Measurements from ENCODE around the gene WNT3.

Gene WNT3

DNA sequence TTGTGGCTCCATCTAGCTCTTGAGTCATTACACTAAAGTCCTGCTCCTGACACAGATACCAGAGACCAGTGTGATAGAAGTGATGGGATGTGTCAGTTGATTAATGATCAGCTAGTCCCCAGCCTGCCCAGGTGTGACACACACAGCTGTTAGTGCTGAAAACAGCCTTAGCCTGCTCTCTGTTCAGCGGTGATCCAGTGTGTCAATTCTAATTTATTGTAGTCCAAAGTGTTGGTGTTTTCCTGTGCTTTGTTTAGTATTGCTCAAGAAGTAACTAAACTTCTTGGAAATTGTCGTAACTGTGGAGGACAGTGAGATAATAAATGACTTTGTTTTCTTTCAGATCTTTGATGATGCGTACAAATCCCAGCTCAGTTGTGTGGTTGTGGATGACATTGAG is 92.3 kb downstream of the WNT3 start:
- DNase-seq, result no peak

DNA sequence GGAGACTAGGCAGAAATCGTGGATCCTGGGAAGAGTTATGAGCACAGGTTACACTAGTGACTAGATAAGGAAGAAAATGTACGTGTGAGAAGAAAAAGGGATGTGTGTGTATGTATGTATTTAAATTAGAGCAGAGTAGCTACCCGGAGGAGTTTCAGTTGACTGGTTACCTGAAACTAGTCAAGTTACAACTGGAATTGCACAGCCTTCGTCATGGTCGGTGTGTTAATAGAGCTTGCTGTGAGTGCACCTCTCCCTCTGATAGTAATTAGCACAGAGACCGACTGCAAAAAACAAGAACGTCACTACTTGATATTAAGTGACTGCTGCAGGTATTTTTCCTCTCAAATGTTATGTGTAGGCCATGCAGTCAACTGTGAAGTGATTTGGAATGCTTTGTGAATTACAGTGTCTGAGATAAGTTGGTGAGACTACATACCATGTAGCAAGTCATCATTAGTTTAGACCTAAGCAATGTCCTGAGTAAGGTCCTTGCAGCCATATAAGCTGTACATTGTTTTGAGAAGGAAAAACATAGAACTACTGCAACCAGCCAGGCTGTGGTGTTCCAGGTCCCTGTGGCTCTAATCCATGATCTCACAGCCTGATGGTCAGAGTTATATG is 95.7 kb downstream of the WNT3 start:
- DNase-seq, result no peak

DNA sequence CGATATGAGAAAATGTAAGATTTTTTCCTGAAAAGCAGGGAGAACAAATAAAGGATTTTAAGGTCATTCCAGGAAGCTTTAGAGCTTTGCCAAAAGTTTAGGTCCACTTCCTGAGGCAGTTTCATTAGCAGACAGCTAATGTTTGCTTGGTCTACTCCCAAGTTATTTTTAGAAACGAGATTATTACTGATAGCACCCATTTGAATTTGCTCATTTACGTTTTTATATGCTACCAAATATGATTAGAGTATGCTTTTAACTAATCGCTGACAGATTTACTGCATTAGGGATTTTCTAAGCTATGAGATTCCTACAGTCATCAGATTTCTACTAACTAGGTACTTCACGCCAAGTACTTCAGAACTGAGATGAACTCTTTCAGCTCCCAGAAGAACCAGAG is 98.1 kb downstream of the WNT3 start:
- DNase-seq, result no peak

DNA sequence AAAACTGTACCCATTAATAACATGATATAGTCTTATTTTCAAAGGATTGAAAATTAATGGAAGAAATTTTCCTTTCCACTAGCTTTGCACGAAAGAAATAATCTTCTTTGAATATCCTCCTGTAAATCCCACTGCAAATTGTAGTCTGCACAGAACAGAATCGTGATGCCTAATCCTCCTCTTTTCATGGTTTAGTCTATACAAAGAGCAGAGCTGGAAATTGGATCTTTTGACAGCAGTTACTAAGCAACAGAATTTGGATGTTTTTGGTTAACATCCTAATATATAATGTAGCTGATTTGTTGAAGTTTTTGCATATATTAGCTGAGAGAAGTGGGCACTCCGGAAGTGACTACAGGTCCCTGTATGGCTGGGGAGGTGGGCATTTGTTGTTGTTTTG is 98.6 kb downstream of the WNT3 start:
- no peak for DNase-seq

DNA sequence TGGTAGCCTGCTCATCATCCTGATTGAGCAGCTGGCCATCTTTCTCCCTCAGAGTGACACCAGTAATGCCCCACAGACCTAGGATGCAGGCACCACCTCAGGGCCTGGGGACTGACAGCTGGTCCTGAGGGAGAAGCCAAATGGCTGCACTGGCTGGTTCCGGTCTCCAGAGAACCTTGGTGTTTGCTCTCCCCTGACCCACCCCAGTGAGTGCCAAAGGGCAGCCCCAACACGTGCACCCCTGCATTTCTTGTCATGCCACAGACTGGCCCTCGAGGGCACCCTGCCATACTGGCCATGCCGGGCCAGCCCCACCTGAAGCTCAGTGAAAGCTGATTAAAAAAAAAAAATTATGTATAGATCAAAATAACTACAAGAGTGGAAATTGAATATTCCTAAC is 100.5 kb downstream of the WNT3 start:
- no peak for DNase-seq
